Activated T-cell treated with anti-CD3 and anti-CD28 coated beads, Interleukin-2, amount 50 U/mL, for 1 hour (primary cell): ENCODE results near the gene MITF.

ENCODE experiments used
- DNase-seq: peaks from one replicate; pipeline ENCODE4 v3.0.0-alpha.2; 2020

Gene MITF

GRCh38 chr3:69729147-69729919 lies 9.9 kb upstream of the MITF start:
- no peak for DNase-seq

- no peak for DNase-seq
Observed at GRCh38 chr3:69731080-69731479, 8.2 kb upstream of the MITF start.

GRCh38 chr3:69735893-69736292 lies 3.4 kb upstream of the MITF start:
- no peak for DNase-seq

GRCh38 chr3:69737392-69737791 lies 1.9 kb upstream of the MITF start:
- DNase-seq, result no peak

DNA sequence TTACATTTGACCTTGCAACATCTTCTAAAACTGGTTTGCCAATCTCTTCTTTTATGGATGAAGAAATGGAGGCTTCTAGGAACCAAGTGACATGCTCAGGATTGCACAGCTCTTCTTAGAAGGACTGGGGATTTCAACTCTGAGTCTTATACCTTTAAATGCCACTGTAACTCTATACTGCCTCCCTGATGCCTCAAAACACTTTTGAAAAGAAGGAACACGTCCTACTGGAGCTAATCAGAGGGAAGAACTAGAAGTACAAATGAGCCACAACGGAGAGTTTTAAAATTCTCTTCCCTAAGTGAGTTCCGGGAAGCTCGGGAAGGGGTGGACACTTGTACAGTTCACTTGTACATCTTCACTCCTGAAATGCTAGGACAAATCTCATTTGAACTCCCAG lies 949 bp upstream of the MITF start:
- no peak for DNase-seq

GRCh38 chr3:69738859-69739203 lies 433 bp upstream of the MITF start:
- DNase-seq, result no peak

- DNase-seq, result no peak
Observed at GRCh38 chr3:69740103-69741021, 1.1 kb downstream of the MITF start.

- no peak for DNase-seq
Observed at GRCh38 chr3:69741032-69741767, 1.9 kb downstream of the MITF start.

GRCh38 chr3:69742391-69742790 lies 3.1 kb downstream of the MITF start:
- DNase-seq, result no peak

DNA sequence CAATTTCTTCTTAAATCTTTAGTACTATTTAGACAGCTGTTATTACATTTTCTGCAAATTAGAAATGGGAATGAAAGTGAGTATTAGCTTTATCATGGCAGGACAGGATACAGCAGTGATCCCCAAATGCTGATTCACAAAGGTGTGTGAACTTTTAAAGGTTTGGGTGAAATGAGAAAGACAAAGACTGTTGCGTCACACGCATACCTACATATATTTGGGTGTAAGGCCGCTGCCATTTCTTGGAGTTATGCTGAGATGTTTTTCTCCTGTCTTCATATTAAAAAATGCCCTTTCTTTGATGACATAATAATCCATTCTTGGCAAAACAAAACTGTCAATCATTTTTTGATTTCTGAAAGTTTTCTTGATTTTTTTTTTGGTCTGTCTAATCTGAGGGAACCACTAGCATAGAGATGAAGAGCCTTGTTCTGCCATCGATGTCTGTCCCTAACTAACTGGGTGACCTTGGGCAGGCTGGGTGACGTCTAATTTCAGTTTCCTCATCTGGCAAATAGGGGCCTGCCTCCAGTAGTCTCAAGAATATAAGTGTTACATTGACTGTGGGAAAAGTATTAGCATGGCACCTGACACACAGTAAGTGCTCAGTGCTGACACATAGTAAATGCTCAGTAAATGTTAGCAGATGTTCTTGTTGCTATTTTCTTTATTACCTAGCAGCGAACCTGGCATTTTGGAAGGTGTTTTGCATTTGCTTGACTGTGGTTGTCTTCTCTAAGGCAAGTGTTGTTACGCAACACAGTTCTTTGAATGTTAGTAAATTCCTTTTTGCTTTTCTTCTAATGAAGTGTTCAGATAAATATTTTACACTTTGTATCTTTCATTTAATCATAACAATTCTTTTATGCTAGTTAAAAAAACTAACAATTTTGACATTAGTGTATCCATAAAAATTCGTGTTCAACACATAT lies 5.0 kb downstream of the MITF start:
- DNase-seq, result no peak

DNA sequence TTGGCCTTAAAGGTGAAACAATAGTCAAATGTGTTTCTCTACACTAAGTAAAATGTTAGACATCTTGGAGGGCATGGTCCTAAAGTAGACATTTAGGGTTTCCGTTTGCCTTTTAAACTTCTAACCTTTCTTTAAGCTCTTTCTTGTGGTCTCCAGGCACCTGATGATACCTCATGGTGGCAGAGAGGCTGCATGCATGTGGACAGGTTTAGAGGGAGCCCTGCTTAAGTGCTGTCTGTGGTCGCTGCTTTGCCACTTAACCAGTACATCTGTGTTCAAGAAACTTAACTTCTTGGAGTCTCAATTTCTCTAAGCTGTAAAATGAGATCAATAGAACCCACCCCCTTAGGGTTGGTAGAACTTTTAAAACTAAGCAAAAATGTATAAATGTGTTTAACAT lies 6.2 kb downstream of the MITF start:
- DNase-seq, result no peak

DNA sequence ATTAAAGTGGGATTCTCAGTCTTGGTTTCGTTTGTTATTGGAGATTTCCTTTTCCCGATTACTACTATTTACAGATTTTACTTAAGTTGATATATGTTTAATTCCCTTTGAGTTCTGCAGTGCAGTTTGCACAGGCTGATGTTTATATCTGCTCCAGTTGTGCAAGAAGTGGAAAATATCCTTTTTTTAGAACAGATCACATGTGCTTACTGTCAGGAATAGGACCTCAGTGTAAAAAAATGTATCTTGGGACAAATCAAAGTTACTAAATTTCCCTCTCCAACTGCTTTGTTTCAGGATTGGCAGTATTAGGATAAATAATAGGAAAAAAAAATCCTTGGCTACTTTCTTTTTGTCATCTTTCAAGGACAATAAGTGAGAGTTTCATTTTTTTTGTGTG lies 6.9 kb downstream of the MITF start:
- no peak for DNase-seq

DNA sequence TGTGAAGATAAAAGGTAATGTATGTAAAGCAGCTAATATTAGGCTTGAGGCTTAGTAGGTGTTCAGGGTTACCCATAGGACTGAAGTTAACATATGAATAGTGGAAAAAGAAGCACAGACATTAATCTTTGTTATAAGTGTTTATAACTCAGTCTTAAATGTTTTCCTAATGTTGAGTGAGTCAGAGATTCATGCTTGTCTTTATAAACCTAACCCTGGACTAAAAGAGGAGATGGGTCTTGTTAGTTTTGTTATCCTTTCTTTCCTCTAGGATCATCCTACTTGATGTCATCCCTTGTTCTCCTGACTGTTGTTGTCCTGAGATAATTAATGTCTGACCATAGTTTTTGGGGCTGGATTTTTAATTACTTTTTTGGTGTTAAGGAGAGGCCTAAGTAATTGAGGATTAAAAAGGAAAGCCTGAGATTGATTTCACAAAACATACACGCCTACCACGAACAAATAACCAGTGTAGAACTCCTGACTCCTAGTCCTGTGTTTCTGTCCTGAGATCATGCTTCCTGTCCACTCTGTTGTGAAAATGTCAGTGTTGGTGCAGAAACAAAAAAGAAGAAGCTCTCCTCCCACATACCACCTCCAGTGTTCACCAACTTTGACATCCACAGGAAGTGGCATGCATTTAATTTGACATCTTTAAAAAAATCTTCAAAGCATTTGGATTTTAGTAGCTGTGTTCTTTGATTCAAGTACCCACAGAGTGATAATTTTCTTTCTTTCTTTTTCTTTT lies 8.4 kb downstream of the MITF start:
- DNase-seq, result no peak

- DNase-seq, result no peak
Observed at GRCh38 chr3:69748503-69748902, 9.2 kb downstream of the MITF start.

DNA sequence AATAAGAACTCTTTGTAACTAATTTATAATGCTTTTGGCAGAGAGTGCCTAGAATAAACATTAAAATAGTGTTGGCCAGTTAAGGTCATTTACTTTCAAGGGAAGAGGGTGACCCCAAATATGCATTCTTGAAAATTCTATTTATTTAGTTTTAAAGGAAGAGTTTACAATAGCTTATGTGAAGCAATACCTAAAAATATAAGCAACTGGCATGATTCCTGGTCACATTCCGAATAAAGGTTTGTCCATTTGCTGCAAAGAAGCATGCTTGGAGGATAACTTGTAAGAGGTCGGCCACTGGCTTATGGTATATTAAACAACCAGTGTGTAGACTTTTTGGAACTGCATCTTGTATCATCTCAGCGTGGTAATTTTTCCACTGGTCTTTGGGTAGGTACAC lies 10.2 kb downstream of the MITF start:
- DNase-seq, result no peak

DNA sequence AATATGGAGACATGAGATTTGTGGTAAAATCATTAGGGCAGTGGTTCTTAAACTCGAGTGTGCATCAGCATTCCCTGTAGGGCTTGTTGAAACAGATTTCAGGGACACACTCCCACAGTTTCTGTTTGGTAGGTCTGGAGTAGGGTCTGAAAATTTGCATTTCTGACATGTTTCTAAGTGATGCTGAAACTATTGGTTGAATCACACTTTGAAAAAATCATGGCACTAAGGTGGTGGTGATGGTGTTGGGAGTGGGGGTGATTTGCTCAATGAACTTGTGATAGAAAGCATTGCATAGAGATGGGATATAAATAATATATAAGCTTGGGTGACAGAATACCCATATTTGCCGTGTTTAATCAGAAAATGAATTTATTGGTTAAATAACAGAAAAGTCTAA lies 11.3 kb downstream of the MITF start:
- no peak for DNase-seq

DNA sequence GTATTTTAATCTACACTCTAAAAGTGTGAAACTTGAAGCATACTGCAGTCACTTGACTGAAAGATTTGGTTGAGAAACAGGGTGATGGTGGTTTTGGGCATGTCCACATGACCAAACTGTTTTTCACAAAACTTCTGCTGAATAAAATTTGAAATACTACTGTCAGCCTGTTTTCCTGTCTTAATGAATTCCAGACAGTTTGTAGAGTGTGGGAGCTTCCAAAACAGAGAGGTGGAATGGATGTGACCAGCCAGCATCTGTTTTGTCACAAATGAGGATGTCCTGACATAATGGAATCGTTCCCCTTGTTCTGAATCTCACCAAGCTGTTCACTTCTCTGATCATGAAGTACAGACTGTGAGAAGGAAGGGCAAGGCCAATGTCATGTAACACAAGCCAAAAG lies 11.8 kb downstream of the MITF start:
- DNase-seq, result no peak

DNA sequence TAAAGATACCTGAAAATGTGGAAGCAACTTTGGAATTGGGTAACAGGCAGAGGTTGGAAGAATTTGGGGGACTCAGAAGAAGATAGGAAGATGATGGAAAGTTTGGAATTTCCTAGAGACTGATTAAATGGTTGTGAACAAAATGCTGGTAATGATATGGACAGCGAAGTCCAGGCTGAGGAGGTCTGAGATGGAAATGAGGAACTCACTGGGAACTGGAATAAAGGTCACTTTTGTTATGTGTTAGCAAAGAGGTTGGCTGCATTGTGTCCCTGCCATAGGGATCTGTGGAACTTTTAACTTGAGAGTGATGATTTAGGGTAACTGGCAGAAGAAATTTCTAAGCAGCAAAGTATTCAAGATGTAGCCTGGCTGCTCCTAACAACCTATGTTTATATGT lies 13.0 kb downstream of the MITF start:
- no peak for DNase-seq

GRCh38 chr3:69753179-69753775 lies 14.0 kb downstream of the MITF start:
- DNase-seq, result no peak

DNA sequence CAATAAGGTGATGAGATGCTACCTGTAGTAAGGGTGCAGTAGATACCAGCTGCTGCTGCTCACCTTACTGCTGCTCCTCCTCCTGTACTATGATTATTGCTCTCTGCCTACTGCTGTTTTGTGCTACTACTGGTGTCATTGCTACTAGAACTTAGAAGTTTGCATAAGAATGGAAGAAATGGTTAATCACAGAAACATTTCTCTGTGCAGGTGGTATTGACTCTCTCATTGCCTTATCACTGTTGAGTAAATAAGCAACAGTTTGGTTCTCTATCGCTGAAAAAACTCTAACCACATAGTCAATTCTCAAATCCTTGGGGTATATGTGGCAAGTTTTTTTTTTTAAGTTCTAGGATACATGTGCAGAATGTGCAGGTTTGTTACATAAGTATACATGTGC lies 16.5 kb downstream of the MITF start:
- no peak for DNase-seq
